GM12873 (cell line): ENCODE data around the gene WDR45B.

Experiments
- CTCF ChIP-seq: IDR thresholded peaks from 2 replicates; pipeline ENCODE4 v1.5.1; 2012; ENCODE audit warnings: low read depth, mild to moderate bottlenecking, moderate library complexity, low read length, control low read depth; ENCODE audit not compliant: insufficient read depth; ENCODE audit errors: missing control alignments

Gene WDR45B

DNA sequence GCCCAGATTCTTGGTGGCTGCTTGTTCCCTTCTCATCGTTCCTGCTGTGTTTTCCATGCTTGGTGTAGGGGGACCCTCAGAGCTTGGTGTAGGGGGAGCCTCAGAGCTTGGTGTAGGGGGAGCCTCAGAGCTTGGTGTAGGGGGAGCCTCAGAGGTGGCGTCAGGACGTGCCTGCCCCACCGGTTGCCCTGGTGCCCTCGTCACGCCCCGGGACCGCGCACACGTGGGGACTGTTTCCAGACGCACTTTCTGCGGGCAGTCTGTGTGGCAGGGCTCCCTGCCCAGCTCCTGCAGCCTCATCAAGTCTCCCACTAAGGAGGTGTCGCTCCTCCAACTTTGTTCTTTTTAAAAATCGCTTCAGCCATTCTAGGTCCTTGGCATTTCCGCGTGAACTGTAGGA is 51.9 kb downstream of the WDR45B start:
- no peak for TF ChIP-seq CTCF

DNA sequence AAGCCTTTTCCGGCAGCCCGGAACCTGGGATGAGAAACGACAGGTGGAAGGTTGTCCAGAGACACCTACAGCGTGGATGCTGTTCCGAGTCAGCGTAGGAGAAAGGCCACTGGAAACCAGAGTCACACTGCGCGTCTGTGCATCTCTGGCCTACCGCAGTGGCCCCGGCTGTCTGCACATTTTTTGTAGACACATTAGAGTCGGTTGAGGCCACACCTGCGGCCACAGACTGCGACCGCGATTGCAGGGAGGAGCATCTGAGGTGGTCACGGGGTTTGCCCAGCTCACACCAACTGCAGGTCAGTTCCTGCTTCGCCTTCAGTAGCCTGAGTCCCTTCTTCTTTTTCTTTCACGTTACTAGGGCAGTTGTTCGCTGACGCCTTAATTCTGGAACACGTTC is 52.4 kb downstream of the WDR45B start:
- no peak for TF ChIP-seq CTCF

GRCh38 chr17:82594571-82594970 is 53.7 kb downstream of the WDR45B start:
- TF ChIP-seq CTCF = no peak

GRCh38 chr17:82593590-82594087 is 54.6 kb downstream of the WDR45B start:
- TF ChIP-seq CTCF = peak; percentile 7

DNA sequence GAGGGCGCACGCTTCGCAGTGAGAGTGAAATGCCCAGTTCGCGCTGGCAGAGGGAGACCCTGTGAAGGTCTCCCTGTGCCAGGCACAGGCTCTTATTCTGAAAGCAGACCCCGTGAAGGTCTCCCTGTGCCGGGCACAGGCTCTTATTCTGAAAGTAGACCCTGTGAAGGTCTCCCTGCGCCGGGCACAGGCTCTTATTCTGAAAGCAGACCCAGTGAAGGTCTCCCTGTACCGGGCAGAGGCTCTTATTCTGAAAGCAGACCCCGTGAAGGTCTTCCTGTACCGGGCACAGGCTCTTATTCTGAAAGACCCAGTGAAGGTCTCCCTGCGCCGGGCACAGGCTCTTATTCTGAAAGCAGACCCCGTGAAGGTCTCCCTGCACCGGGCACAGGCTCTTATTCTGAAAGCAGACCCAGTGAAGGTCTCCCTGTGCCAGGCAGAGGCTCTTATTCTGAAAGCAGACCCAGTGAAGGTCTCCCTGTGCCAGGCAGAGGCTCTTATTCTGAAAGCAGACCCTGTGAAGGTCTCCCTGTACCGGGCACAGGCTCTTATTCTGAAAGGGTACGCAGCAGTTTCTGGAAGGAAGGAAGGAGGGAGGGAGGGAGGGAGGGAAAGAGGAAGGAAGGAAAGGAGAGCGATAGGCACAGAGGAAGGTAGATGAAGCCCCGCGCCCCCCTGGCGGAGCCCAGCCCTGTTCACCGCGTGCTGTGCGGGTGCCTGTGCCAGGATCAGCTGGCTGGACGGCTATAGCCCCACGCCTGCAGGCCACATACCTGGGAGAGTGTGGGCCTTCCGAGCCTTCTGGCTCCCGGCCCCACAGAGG is 55.3 kb downstream of the WDR45B start:
- no peak for TF ChIP-seq CTCF

DNA sequence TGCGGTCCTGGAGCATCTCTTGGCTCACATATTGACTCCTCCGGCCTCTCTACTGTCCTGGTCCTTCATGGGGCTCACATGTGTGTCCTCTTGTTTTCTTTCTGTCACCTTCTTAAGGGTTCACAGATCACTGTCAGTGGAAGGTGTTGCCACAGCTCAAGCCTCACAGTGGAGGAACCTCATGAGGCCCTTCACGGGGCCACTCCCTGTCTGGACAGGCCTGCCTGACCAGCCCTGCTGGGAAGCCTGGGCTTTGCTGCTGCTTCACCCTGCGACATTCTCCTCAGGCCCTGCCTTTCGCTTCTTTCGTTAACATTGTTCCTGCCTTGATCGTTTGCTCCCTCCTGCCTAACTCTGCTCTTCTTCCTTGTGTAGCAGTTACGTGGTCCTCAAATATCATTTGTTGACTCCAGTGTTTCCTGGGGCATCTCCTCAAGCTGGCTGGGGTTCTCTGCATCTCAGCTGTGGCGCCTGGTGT is 55.9 kb downstream of the WDR45B start:
- no peak for TF ChIP-seq CTCF

DNA sequence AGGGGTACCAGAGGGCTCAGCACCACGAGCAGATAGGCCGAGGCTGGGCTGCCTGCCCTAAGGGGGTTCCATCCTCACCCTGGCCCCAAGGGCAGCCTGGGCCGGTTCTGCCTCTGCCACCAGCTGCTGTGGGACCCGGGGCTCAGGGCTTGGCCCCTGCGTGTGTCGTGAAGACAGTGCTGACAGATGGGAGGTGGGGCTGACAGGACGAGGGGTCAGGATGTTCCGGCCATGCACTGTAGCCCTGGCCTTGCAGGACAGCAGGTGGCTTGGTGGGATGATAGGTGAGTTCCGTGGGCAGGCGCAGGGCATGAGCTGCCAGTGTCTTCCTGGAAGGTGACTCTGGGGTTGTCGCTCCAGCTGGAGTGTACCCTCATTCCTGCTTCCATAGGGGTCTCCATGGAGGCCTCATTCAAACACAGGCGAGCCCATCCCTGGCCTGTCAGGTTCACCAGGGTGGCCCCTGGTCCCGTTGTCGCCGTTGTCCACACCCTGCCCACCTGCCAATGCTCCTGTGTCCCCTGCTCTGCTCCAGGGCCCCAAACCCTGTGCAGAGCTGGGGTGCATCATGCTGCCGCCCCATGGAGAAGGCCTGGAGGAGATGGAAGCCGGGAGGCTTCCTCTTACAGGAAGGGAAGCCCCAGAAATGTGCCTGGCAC is 57.2 kb downstream of the WDR45B start:
- no peak for TF ChIP-seq CTCF
